B cell (primary cell): ENCODE results near the gene STAT5B. TPM values are rescaled to one million over a fixed set of nuclear protein-coding genes. Genes with fewer than 3 reads are reported as not detected.

Experiments used
- ATAC-seq: fragments of 200-7000 bp; cut with Tn5 transposase; one replicate; pipeline ENCODE4 v1.10.0; 2021; ENCODE audit warnings: low read depth, mild to moderate bottlenecking, moderate number of reproducible peaks, moderate library complexity
- CTCF ChIA-PET: fragments of 350-600 bp; sonication (Branson Sonifier 250); formaldehyde crosslinking; loops from one replicate; lab custom pipeline; 2021; ENCODE audit warnings: antibody characterized with exemption, inconsistent platforms; lab: Charles Lee
- POLR2A ChIA-PET: fragments of 350-600 bp; sonication (Branson Sonifier 250); formaldehyde crosslinking; loops from one replicate; lab custom pipeline; 2021; ENCODE audit warnings: antibody characterized with exemption; lab: Charles Lee
- DNase-seq: peaks from one replicate; pipeline ENCODE4 v3.0.0; 2013
- H2AFZ ChIP-seq: 2 replicates; pipeline ENCODE4 v1.6.1; 2012; ENCODE audit warnings: mild to moderate bottlenecking, low read depth, low read length; ENCODE audit not compliant: insufficient read depth, poor library complexity, severe bottlenecking
- H3K27ac ChIP-seq, 2 donors: 1 replicate in 1 of 2; 2 replicates in 1 of 2; pipeline ENCODE4 v1.5.1; 2012 to 2013; ENCODE audit warnings: low read length in 2 of 2, mild to moderate bottlenecking in 2 of 2, moderate library complexity in 1 of 2
- H3K27me3 ChIP-seq, 4 experiments: fragments of 200-600 bp in 1 of 4; sonication (generic) in 1 of 4; replicated peaks in 1 of 4; 1 replicate in 2 of 4; 2 replicates in 2 of 4; pipeline versions ENCODE4 v1.6.1 to v1.7.0; 2013 to 2016; ENCODE audit warnings: low read length in 3 of 4, mild to moderate bottlenecking in 2 of 4, mixed read lengths in 1 of 4, moderate library complexity in 1 of 4; ENCODE audit not compliant: insufficient read depth in 4 of 4, control insufficient read depth in 3 of 4; ENCODE audit errors: control extremely low read depth in 1 of 4
- H3K36me3 ChIP-seq, 2 experiments: replicated peaks in 1 of 2; 1 replicate in 1 of 2; 2 replicates in 1 of 2; pipeline versions ENCODE4 v1.6.1 to v1.7.1; 2013; ENCODE audit warnings: low read length in 1 of 2; ENCODE audit not compliant: insufficient read depth in 2 of 2, control insufficient read depth in 1 of 2; ENCODE audit errors: control extremely low read depth in 1 of 2, extremely low read depth in 1 of 2
- H3K4me1 ChIP-seq, 2 donors: fragments of 200-600 bp in 1 of 2; sonication (generic) in 1 of 2; 1 replicate in 1 of 2; 2 replicates in 1 of 2; pipeline versions ENCODE4 v1.5.1 to v1.6.1; 2013 to 2017; ENCODE audit warnings: low read length in 2 of 2; ENCODE audit not compliant: control insufficient read depth in 2 of 2, insufficient read depth in 2 of 2
- H3K4me2 ChIP-seq: replicated peaks from 2 replicates; pipeline ENCODE3; 2012; ENCODE audit warnings: mild to moderate bottlenecking, low read depth, low read length; ENCODE audit not compliant: poor library complexity, severe bottlenecking
- H3K4me3 ChIP-seq, 5 experiments: fragments of 200-600 bp in 1 of 5; sonication (generic) in 1 of 5; 1 replicate in 3 of 5; 2 replicates in 2 of 5; pipeline versions ENCODE4 v1.5.1 to v1.7.0; 2011 to 2016; ENCODE audit warnings: low read length in 4 of 5, mild to moderate bottlenecking in 4 of 5, low read depth in 2 of 5, control low read depth in 1 of 5, moderate library complexity in 1 of 5; ENCODE audit not compliant: insufficient read depth in 1 of 5; ENCODE audit errors: control extremely low read depth in 1 of 5, extremely low read depth in 1 of 5
- H3K79me2 ChIP-seq: fragments of 200-600 bp; sonication (generic); one replicate; pipeline ENCODE4 v1.6.0; 2016; ENCODE audit warnings: low read length; ENCODE audit not compliant: control insufficient read depth, insufficient read depth
- H3K9ac ChIP-seq: fragments of 200-600 bp; sonication (generic); 2 replicates; pipeline ENCODE4 v1.6.1; 2017; ENCODE audit warnings: mild to moderate bottlenecking, low read length, moderate library complexity
- H3K9me3 ChIP-seq, 3 donors: one replicate each; pipeline versions ENCODE4 v1.6.1 to v1.7.1; 2013; ENCODE audit warnings: low read length in 2 of 3; ENCODE audit not compliant: control insufficient read depth in 2 of 3, insufficient read depth in 1 of 3; ENCODE audit errors: control extremely low read depth in 1 of 3
- H4K20me1 ChIP-seq: 2 replicates; pipeline ENCODE4 v1.6.0; 2012; ENCODE audit warnings: mild to moderate bottlenecking, low read length; ENCODE audit not compliant: insufficient read depth, control insufficient read depth, poor library complexity, severe bottlenecking
- H3K27ac Mint-ChIP-seq: one replicate; pipeline ENCODE4 v1.8.0; 2021; ENCODE audit warnings: mixed read lengths
- H3K27me3 Mint-ChIP-seq: one replicate; pipeline ENCODE4 v1.8.0; 2021; ENCODE audit warnings: mixed read lengths
- H3K4me1 Mint-ChIP-seq: one replicate; pipeline ENCODE4 v1.8.0; 2021; ENCODE audit warnings: mixed read lengths
- H3K4me3 Mint-ChIP-seq: one replicate; pipeline ENCODE4 v1.8.0; 2021; ENCODE audit warnings: mixed read lengths
- H3K9me3 Mint-ChIP-seq: one replicate; pipeline ENCODE4 v1.8.0; 2022; ENCODE audit warnings: mixed read lengths; ENCODE audit not compliant: insufficient read depth
- EZH2 ChIP-seq: IDR thresholded peaks from 2 replicates; pipeline ENCODE4 v1.6.1; 2012; ENCODE audit warnings: borderline replicate concordance, low read depth, mild to moderate bottlenecking, moderate library complexity, low read length; ENCODE audit not compliant: insufficient read depth, poor library complexity, severe bottlenecking
- WGBS: methylation state at CpG from one replicate; pipeline ENCODE4 v1.1.5; 2013; ENCODE audit warnings: missing lambda C conversion rate; ENCODE audit not compliant: insufficient coverage; 5-methylcytosine and 5-hydroxymethylcytosine counted together
- intact Hi-C: fragments of 100-400 bp; cut with micrococcal nuclease; formaldehyde crosslinking; loops from one replicate; pipeline ENCODE4 v1.10.0; 2022
- polyA plus RNA-seq: library from polyadenylated mRNA; depleted of rRNA; stranded (reverse); fragments of >200 nt; gene quantifications from 2 replicates; pipeline ENCODE4 v1.2.3, GENCODE V29; 2012
- total RNA-seq, 2 donors: library from RNA; stranded (reverse); fragments of 120-200 nt in 1 of 2; gene quantifications; 1 replicate in 1 of 2; 2 replicates in 1 of 2; pipeline versions ENCODE4 v1.2.3 to v1.2.4, GENCODE V29; 2013 to 2022
- TF ChIP-seq, protein P1 (sequence below): fragments of 200-600 bp; IDR thresholded peaks from one replicate; pipeline ENCODE4 v1.8.0; 2022; ENCODE audit warnings: antibody characterized with exemption, mild to moderate bottlenecking

STAT5B gene
- total and polyA plus RNA-seq, 2 donors (not counting 1 experiment from before 2014, with no cell fraction given): 70.0 to 103 TPM

DNA sequence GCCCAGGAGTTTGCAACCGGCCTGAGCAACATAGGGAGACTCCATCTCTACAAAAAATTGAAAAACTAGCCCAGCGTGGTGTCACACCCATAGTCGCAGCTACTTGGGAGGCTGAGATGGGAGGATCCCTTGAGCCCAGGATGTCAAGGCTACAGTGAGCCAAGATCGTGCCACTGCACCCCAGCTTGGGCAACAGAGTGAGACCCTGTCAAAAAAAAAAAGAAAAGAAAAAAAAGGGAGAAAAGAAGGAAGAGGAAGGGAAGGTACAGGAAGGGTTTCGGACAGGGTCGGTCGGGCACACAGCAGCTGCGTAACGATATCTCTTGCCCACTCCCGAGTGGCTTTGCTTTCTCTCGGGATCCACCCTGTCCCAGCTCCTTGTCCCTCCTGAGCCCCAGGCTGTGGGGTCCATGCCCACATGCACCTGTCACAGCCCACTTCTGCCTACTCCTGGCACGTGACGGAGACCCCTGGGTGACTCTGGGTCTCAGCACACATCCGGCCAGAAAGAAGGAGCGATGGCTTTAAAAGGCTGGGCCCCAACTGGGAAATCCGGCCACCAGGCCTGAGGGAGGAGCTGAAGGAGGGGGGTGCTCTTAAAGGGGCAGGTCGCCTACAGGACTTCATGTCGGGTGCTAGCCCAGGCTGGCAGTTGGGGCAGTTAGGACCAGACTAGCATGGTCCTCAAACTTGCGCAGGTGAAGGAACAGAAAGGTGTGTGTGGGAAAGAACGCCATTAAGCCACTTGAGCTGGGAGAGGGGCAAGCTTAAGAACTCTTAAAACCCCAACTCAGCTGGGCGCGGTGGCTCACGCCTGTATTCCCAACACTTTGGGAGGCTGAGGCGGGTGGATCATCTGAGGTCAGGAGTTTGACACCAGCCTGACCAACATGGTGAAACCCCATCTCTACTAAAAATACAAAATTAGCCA is 82.0 kb downstream of the STAT5B start, which contains the start of gene GHDC:
Gene GHDC, minus strand, starts transcription at position 526 of the 931 bp plus-strand sequence. CDS start 913 bp downstream, outside the sequence.
- under 1% methylated on average over 18 of the region's 24 CpGs for WGBS
- CTCF ChIA-PET: interaction anchor here (0.6 to 2.4 kb wide), 11 partner anchors 8 to 231 kb away, joined by 3 to 20 read pairs (median 4); partner anchors contain the start of genes DNAJC7, KCNH4 and NKIRAS2
- H3K27ac Mint-ChIP-seq: peak within 1 kb of the TSS; percentile 94

More for the DNA sequence above, 82.0 kb downstream of the STAT5B start, which contains the start of gene GHDC:
- POLR2A ChIA-PET: interaction anchor here (0.6 to 2.1 kb wide), 6 partner anchors 10 to 791 kb away, joined by 3 to 11 read pairs (median 4); partner anchors contain the start of genes CNP and HCRT
- ATAC-seq (peak; percentile 88), DNase-seq (peak; percentile 86)
- H3K79me2 ChIP-seq: peaks cover 8% of the 10 kb centered on the region
- H3K9me3 ChIP-seq: no peaks in the 10 kb centered on the region
- intact Hi-C loops: loop anchor here (1.0 to 10.0 kb wide), 3 partner anchors 10 to 481 kb away; partner anchors contain the start of gene PLEKHH3
- peak within 1 kb of the TSS; percentile 79 to 99 (median 88) for H3K4me3 ChIP-seq
- Mint-ChIP-seq H3K4me1 (peaks cover 38% of the 10 kb centered on the region), H3K4me3 (peak within 1 kb of the TSS; percentile 99), H3K9me3 (no peaks in the 10 kb centered on the region), H3K27me3 (no peaks in the 10 kb centered on the region)
- H3K4me1 ChIP-seq: peaks cover 24 to 35% of the 10 kb centered on the region in 2 donors
- peak within 1 kb of the TSS; percentile 73 for H3K4me2 ChIP-seq
- H3K36me3 ChIP-seq: peaks cover 1 to 7% of the 10 kb centered on the region in 2 experiments
- H2AFZ ChIP-seq: peak within 1 kb of the TSS; percentile 99
- no peaks in the 10 kb centered on the region for H4K20me1 ChIP-seq
- H3K27ac ChIP-seq: peak within 1 kb of the TSS; percentile 64 to 79
- no peaks in the 10 kb centered on the region for H3K27me3 ChIP-seq
- TF ChIP-seq EZH2: no peak
- TF ChIP-seq, protein P1, sequence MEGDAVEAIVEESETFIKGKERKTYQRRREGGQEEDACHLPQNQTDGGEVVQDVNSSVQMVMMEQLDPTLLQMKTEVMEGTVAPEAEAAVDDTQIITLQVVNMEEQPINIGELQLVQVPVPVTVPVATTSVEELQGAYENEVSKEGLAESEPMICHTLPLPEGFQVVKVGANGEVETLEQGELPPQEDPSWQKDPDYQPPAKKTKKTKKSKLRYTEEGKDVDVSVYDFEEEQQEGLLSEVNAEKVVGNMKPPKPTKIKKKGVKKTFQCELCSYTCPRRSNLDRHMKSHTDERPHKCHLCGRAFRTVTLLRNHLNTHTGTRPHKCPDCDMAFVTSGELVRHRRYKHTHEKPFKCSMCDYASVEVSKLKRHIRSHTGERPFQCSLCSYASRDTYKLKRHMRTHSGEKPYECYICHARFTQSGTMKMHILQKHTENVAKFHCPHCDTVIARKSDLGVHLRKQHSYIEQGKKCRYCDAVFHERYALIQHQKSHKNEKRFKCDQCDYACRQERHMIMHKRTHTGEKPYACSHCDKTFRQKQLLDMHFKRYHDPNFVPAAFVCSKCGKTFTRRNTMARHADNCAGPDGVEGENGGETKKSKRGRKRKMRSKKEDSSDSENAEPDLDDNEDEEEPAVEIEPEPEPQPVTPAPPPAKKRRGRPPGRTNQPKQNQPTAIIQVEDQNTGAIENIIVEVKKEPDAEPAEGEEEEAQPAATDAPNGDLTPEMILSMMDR: no peak
- H3K9ac ChIP-seq: peak within 1 kb of the TSS; percentile 88
